ENCODE measurements around the gene XYLT1.

DNA sequence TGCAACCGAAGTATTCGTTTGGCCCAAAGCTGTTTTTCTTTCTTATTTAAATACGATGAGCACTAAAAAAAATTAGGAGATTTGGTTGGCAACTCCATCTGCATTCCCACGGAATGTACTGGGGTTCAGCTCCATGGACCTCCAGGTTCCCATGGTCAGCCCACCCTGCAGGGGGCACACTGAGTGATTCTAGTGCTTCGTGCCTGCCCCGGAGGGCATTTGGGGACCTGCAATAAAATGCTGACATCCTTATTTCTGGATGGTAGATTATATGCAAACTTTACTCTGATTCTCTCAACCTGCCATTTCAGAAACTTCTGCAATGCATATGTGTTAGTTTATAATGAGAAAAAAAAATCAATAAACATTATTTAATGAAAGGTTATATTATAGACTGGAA, 339.4 kb downstream of the XYLT1 start:
- TF ChIP-seq, protein P1, sequence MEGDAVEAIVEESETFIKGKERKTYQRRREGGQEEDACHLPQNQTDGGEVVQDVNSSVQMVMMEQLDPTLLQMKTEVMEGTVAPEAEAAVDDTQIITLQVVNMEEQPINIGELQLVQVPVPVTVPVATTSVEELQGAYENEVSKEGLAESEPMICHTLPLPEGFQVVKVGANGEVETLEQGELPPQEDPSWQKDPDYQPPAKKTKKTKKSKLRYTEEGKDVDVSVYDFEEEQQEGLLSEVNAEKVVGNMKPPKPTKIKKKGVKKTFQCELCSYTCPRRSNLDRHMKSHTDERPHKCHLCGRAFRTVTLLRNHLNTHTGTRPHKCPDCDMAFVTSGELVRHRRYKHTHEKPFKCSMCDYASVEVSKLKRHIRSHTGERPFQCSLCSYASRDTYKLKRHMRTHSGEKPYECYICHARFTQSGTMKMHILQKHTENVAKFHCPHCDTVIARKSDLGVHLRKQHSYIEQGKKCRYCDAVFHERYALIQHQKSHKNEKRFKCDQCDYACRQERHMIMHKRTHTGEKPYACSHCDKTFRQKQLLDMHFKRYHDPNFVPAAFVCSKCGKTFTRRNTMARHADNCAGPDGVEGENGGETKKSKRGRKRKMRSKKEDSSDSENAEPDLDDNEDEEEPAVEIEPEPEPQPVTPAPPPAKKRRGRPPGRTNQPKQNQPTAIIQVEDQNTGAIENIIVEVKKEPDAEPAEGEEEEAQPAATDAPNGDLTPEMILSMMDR (conservative IDR thresholded peaks at IDR 0.05): no peak
- TF ChIP-seq EZH2 (IDR thresholded peaks at IDR 0.05; ENCODE audit: low read depth): no peak

All from PC-9 (cell line).